NT2/D1 (cell line): ENCODE results near the gene RIT2.

ENCODE experiments used
- SUZ12 ChIP-seq: IDR thresholded peaks from 2 replicates; pipeline ENCODE4 v1.6.1; 2011; ENCODE audit not compliant: insufficient read length, insufficient read depth; ENCODE audit errors: extremely low read depth
- YY1 ChIP-seq: IDR thresholded peaks from 2 replicates; pipeline ENCODE4 v1.6.1; 2011; ENCODE audit not compliant: insufficient read length, insufficient read depth
- ZNF274 ChIP-seq: IDR thresholded peaks from 2 replicates; pipeline ENCODE4 v1.6.1; 2011; ENCODE audit warnings: mild to moderate bottlenecking, low read depth, low read length

- TF ChIP-seq ZNF274 (no peak), YY1 (no peak), SUZ12 (no peak)
These were observed 408.4 kb downstream of the RIT2 start for GRCh38 chr18:42707080-42707479.
